ENCODE results near the gene COA8. TPM values are rescaled to one million over a fixed set of nuclear protein-coding genes. Genes with fewer than 3 reads are reported as not detected.

The COA8 gene, protein sequence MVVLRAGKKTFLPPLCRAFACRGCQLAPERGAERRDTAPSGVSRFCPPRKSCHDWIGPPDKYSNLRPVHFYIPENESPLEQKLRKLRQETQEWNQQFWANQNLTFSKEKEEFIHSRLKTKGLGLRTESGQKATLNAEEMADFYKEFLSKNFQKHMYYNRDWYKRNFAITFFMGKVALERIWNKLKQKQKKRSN
- 19.0 and 23.6 TPM in 2 replicates for total RNA-seq

DNA sequence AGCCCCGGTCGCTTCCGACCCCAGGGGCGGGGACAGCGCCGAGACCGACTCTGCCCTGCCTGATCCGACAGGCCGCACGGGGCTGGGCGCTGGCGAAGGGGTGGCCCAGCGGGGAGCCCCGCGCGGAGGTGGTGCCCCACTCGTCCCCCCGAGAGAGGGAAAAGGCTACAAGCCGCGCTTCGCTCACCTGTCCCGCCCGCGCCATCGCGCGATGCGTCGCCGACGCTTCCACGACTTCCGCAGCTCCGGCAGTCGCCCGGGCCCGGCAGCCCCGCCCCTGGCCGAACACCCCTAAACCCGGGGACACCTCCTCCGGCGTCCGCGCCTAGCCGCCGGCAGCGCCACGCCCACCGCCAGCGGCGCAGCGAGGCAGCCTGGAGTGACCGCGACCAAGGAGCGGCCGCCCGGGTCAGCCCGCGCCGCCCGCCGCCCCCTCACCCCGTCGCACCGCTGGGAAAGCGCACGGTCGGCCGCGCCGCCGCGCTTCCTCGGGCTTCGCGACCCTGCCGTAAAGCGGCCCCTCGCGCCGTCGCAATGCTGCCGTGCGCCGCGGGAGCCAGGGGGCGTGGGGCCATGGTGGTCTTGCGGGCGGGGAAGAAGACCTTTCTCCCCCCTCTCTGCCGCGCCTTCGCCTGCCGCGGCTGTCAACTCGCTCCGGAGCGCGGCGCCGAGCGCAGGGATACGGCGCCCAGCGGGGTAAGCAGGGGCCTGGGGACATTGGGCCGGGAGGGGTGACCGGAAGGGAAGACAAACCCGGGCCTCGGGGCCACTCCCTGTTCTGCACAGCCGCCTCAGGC is at the start of gene COA8, which contains the start of gene BAG5:
COA8 (plus strand) TSS at position 532 of the 797 bp plus-strand sequence; CDS start at position 574, 42 bp downstream.
BAG5 (minus strand) TSS at position 229 of the 797 bp plus-strand sequence. CDS start 1,493 bp downstream, outside the sequence.

DNA sequence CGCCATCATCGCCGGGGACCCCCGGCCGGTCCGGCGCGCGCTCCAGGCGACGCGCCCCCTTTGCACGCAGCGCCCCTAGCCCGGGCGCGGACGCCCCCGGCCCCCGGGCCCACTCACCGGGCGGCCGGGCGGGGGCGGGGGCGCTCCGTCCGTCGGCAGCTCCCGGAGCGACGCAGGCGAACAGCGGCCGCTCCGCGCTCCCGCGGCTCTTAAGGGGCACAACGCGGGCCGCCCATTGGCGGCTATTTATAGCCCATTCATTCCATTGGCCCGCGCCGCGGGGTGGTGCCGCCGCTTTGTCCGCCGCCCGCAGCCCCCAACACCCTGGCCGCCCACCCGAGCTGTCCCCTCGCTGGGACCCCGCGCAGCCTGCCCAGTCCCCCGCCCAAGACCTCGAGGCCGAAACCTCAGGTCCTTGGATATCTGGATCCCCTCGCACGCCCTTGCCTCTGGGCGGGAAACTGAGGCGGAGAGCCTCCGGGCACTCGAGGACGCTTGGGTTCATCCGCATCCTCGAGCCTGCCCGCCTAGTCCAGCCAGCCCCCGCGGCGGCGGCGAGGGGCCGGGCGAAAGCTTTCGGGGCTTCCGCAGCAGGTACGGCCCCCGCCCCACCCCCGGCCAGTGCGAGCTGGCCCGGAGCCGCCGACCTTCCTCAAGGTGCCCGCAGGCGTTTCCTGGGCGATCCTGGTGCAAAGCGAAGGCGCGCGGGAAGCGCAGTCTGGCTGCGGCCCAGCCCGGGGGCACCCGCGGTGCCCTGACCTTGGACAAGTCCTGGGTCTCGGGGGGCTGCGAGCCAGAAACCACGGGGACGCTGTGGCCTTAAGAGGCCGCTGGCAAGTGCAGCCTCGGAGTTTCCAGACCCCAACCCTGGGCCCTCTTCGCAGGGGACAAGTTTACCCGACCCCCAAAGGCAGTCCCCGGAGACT is 39.8 kb upstream of the COA8 start, which contains the start of gene CKB:
CKB (minus strand) TSS at position 182 of the 926 bp plus-strand sequence. CDS start 337 bp downstream, outside the sequence.

DNA sequence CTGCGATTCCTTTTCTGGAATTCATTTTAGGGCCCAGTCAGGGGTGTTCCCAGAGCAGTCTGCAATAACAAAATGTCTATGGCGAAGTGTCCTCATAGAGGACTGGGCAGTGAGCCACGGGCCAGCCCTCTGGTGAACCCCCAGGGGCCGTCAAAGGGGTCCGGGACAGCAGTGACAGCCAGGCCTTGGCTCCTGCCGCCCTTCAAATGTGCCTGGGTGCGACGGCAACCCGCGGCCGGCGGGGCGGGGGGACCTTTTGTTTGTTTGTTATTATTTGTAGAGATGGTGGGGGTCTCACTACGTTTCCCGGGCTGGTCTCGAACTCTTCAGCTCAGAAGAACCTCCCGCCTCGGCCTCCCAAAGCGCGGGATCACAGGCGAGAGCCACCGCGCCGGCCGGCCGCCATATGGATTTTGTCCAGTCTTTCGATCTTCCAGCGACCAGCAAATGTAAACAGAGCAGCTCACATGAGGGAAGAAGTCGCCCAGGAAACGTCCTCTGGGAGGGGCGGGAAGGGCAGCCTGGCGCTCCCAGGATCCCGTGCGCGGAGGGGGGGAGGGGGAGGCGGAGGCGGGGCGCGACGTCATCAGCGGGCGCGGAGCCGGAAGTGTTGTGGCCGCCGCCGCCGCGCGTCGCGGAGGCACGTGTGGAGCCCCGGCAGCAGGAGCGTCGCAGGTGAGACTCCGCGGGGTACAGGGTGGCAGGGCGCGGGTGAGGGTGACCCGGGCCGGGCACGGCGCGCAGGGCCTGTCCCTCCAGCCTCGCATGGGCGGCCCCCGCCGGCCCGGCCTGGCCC is 34.0 kb upstream of the COA8 start, which contains the start of gene TRMT61A:
TRMT61A (plus strand) TSS at position 610 of the 796 bp plus-strand sequence. CDS start 783 bp downstream, outside the sequence.

DNA sequence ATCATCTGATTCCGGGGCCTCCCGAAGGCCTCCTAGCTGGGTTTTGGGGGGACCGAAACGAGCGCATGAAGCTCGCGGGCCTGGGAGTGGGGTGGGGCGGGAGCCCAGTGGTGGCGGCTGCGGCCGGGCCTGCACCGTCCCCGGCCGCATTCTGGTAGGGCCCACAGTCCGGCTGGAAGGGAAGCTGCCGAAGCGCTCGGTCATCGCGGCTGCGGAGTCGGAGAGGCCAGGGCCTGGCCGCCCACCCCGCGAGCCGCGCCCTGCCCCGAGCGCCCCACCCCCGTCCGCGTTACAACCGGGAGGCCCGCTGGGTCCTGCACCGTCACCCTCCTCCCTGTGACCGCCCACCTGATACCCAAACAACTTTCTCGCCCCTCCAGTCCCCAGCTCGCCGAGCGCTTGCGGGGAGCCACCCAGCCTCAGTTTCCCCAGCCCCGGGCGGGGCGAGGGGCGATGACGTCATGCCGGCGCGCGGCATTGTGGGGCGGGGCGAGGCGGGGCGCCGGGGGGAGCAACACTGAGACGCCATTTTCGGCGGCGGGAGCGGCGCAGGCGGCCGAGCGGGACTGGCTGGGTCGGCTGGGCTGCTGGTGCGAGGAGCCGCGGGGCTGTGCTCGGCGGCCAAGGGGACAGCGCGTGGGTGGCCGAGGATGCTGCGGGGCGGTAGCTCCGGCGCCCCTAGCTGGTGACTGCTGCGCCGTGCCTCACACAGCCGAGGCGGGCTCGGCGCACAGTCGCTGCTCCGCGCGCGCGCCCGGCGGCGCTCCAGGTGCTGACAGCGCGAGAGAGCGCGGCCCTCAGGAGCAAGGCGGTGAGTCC is 66.1 kb downstream of the COA8 start, which contains the start of gene KLC1:
KLC1 (plus strand) TSS at position 528 of the 819 bp plus-strand sequence. CDS start 25,354 bp downstream, outside the sequence.

Other genes starting within 250 kb of the COA8 start
- 160 and 192 TPM in 2 replicates for gene EIF5, start 228.7 kb upstream of the COA8 start, total RNA-seq
- gene MARK3, start 177.5 kb upstream of the COA8 start, total RNA-seq = 83.9 and 112 TPM in 2 replicates
- gene CKB, start 40.1 kb upstream of the COA8 start, total RNA-seq = 48.6 and 78.4 TPM in 2 replicates
- gene TRMT61A, start 33.8 kb upstream of the COA8 start, total RNA-seq = 7.6 and 15.5 TPM in 2 replicates
- gene BAG5, start 303 bp upstream of the COA8 start, total RNA-seq = 24.3 and 24.4 TPM in 2 replicates
- 219 and 295 TPM in 2 replicates for gene KLC1, start 66.3 kb downstream of the COA8 start, total RNA-seq
- 10.9 and 13.1 TPM in 2 replicates for gene XRCC3, start 152.5 kb downstream of the COA8 start, total RNA-seq
- gene ZFYVE21, start 152.8 kb downstream of the COA8 start, total RNA-seq = 76.9 and 104 TPM in 2 replicates